Measurements from ENCODE around the gene CRIP2.

The CRIP2 gene

DNA sequence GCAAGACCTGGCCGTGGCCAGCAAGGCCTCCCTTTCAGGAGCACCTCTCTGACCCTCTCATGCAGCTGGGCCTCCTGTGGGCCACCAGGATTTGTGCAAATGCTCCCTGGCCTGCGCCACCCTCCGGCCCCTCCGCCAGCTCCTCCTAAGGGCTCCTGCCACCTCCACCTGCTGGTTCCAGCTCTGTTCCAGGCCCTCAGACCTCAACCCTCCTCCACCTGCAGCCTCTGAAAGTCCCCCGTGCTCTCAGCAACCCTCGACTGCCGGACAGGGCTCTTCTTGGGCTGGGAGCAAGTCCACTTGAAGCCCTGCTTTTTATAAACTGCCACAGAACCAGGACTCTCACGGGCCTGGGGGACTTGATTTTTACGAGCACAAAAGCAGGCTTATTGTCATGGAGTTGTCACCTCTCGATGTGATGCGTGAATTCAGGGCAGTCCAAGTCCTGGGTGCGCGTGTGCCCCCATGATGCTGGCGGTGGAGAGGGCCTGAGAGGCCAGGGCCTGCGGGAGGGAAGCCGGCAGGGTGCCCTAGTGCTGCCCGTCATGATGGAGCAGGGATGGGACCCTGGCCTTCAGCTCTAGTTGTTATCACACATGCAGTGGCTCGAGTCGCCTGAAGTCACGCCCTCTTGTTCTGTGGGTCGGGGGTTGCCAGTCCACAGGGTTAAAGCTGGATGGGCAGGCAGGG, 25.6 kb downstream of the CRIP2 start:
- peak in 1 of 2 donors; percentile 24 for DNase-seq

DNA sequence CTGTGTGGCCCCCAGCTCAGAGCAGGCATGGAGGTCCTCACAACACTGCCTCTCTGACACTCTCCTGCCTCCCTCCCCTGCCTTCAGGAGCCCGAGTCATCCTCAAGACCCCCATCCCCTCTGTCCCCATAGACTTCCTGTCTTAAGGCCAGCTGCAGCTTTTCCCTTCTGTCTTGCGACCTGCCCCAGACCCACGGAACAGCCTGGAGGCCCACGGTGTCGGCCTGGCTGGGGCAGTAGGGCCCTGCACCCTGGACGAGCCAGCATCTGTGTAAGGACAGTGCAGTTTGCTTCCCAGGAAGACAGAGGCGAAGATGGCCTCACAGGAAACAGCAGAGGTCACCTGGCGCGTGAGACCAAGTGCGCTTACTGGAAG, 26.1 kb downstream of the CRIP2 start:
- no peak for DNase-seq

GRCh38 chr14:105501504-105502291, 27.1 kb downstream of the CRIP2 start:
- DNase-seq, result no peak

GRCh38 chr14:105502446-105503295, 28.1 kb downstream of the CRIP2 start:
- DNase-seq, result no peak

- DNase-seq, result no peak
Observed at GRCh38 chr14:105503296-105503640, 28.6 kb downstream of the CRIP2 start.

DNA sequence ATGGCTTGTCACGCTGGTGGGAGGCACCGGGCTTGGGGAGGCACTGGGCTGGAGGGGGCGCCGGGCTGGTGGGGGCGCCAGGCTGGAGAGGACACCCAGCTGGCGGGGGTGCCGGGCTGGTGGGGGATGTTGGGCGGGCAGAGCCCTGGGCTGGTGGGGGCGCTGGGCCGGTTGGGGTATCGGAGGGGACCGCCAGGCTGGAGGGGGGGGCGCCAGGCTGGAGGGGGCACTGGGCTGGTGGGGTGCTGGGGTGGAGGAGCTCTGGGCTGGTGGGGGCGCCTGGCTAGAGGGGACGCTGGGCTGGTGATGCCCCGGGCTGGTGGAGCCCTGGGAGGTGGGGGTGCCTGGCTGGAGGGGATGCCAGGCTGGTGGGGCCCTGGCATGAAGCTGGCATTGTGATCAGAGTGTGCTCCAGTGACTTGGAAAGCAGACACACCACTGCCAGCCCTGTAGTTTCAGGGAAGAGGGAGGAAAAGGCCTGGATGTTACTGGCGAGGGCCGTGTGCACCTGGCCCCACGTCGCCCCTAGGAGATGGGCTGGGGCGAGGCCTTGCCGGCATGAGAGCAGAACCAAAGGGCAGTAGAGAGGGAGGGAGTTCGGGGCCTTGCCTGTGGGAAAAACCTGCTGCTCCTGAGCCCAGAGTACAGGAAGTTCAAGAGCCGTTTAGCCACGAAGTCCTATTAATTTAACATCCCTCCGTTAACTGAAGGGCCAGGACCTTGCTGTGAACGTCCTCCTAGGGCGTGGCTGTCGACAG, 29.5 kb downstream of the CRIP2 start:
- DNase-seq, result peak in 1 of 2 donors; percentile 22

DNA sequence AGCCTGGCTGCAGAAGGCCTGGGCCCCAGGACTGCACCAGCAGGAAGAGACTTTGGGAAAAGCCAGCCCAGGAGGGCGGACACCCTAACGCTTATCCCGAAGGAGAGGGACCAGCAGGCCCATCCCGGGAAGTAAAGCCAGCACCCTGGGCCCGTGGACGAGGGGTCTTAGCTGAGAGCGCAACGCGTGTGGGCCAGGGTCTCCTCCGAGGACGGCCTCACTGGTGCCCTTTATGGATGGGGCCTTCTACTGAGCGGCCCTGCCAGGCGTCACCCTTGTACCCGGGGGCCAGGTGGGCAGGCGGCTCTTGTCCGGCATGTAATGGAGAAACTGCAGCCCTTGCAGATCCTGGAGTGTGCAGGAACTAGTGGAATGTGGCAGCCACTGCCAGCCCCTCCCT, 30.5 kb downstream of the CRIP2 start:
- DNase-seq, result no peak

DNA sequence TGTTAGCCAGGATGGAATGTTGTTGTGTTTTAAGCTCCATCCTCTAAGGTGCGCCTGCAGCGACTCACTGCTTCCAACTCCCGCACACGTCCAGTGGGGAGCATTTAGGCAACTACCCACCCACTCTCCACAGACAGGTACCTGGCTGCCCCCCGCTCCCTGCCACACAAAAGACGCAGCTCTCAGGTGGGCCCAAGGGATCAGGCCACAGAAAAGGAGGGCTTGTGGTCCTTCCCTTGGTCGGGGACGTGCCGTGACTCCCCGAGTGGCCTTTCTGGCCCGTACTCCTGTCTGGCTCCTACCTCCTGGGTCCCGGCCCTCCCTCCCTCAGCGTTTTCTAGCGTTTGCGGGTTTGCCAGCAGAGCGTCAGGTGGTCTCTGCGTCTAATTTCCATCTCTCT, 32.6 kb downstream of the CRIP2 start:
- no peak for DNase-seq

DNA sequence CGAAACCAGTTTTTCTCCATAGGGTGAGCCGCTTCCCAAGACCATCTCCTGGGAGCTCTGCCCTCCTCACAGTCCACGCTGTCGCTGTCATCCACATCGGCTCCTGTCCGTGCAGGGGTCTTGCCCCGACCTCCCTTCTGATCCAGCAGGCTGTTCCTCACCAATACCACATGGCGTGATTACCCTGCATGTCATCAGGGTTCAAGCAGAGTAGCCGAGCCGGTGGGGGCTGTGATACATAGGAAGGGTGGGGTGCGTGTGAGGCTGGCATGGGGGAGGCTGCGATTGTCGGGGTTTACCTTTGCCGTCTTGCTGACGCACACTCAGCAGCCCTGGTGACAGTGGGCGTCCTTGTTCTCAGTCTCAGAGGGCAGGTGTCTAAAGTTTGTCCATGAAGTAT, 33.4 kb downstream of the CRIP2 start:
- no peak for DNase-seq

- no peak for DNase-seq
Observed at GRCh38 chr14:105508601-105509000, 34.0 kb downstream of the CRIP2 start.

DNA sequence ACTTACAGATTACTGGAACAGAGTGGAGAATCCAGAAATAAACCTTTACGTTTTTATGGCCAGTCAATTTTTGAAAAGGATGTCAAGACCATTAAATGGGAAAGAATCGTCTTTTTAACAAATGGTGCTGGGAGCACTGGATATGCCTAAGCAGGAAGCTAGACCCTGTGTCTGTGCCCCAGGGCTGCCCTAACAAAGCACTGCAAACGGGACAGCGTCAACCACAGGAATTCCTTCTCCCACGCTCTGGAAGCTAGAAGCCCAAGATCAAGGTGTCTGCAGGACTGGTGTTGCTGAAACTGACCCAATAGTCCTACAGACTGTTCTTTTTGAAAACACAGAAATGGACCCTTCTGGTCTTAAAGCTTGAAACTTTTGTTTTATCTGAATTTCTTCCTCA, 42.5 kb downstream of the CRIP2 start:
- DNase-seq, result no peak

- DNase-seq, result no peak
Observed at GRCh38 chr14:105519946-105520698, 45.5 kb downstream of the CRIP2 start.

DNA sequence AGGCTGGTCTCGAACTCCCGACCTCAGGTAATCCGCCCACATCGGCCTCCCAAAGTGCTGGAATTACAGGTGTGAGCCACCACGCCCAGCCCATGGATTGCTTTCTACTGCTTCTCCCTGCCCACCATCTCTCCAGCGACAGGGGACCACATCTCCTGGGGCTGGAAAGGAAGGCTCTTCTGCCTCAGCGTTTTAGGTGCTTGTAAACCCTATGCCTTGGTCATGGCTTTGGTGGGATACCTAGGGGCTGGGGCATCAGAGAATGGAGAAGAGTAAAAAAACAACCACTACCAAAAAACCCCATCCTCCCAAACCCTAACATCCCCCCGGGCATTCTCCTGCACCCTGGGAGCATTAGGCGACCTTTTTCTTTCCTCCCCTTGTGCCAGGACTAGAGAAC, 50.7 kb downstream of the CRIP2 start:
- DNase-seq, result no peak

GRCh38 chr14:105525861-105526775, 51.5 kb downstream of the CRIP2 start, which contains the start of gene TMEM121:
TMEM121 (plus strand) TSS chr14:105526583; CDS start chr14:105528835, 2,252 bp downstream.
- DNase-seq, result peak; percentile 42 to 57

DNA sequence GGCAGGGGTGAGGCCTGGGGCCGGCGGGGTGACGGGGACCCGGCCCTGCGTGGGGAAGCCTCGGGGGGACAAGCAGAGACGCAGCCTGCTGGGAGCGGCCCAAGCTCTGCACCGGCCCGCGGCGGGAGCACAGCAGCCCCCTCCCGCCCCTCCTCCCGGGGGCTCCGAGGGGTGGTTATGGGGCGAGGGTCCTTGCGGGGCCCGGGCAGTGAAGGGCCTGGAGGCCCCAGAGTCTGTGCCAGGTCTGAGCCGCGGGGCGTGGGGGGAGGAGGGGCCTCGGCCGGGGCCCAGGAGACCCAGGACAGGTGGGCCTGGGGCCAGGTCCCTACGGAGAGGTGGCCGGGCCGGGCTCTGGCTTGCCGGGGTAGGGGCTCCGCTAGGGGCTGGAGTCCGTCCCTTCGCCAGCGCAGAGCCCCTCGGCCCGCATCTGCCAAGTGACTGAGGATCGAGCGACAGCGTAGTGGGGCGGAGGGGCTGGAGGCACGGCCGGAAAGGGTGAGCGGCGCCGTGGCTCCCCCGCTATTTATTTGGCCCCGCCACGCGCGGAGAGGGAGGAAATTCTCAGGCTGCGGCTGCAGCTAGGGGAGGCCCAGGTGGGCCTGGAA, 52.3 kb downstream of the CRIP2 start:
- no peak for DNase-seq

- DNase-seq, result no peak
Observed at GRCh38 chr14:105527381-105527825, 52.8 kb downstream of the CRIP2 start.

DNA sequence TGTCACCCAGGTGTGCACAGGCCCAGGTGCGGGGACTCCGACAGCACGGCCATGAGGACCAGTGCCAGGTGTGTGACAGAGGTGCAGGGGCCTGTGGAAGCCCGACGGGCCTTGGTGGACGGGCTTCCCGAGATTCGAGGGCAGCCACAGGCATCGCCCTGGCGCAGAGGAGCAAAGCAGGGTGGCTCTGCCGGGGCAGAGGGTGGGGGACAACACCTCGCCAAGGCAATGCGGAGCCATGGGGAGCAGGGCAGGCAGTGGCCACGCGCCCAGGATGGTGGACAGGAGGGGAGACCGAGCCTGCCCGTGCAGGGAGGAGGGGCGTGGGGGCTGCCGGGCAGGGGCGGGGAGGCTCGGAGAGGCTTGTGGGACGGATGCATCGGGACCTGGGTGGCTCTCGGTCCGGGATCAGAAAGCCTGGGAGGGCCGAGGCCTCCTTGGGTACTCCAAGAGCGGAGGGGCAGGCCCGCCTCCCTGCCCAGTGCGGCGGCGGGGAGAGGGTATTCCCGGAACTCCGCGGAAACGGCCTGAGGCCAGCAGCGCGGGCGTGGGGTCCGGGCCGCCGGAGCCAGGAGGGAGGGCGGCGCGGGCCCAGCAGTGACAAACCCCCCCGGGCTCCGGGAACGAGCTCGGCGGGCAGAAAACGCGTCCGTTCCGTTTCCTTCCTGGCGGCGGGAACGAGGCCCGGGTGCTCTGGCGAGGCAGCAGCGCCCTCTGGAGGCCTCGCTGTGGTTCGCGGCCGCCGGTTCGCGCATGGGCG, 53.4 kb downstream of the CRIP2 start:
- DNase-seq, result peak; percentile 76 to 83

DNA sequence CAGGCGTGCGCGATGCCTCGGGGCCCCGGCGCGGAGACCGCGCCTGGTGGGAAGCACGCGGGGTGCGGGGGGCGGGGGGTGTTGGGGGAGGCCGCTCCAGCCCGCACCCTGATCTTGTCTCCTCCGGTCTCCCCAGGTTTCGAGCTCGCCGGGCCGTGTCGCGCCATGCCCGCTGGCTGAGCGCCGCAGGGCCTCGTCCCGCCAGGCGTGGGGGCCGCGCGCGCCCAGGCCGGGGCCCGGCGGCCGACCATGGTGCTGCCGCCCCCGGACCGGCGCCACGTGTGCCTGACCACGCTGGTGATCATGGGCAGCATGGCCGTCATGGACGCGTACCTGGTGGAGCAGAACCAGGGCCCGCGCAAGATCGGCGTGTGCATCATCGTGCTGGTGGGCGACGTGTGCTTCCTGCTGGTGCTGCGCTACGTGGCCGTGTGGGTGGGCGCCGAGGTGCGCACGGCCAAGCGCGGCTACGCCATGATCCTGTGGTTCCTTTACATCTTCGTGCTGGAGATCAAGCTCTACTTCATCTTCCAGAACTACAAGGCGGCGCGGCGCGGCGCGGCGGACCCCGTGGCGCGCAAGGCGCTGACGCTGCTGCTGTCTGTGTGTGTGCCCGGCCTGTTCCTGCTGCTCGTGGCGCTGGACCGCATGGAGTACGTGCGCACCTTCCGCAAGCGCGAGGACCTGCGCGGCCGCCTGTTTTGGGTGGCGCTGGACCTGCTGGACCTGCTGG, 54.1 kb downstream of the CRIP2 start:
- no peak for DNase-seq

DNA sequence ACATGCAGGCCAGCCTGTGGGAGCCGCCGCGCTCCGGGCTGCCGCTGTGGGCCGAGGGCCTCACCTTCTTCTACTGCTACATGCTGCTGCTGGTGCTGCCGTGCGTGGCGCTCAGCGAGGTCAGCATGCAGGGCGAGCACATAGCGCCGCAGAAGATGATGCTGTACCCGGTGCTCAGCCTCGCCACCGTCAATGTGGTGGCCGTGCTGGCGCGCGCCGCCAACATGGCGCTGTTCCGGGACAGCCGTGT, 54.6 kb downstream of the CRIP2 start:
- DNase-seq, result no peak

Data from CD4-positive, alpha-beta T cell treated with Interleukin-4 for 1 hour (primary cell).